KMS-11 (cell line): ENCODE results near the gene GRIA4.

Source experiments
- H2AFZ ChIP-seq: fragments of 200-600 bp; sonication (generic); 2 replicates; pipeline ENCODE4 v1.6.1; 2016; ENCODE audit warnings: antibody characterized with exemption, mixed run types, low read depth
- H3K27ac ChIP-seq: fragments of 200-600 bp; sonication (generic); 2 replicates; pipeline ENCODE4 v1.6.1; 2016; ENCODE audit warnings: mild to moderate bottlenecking, mixed run types
- H3K27me3 ChIP-seq: fragments of 200-600 bp; sonication (generic); 2 replicates; pipeline ENCODE4 v1.6.1; 2017; ENCODE audit warnings: mild to moderate bottlenecking, low read depth, mixed run types, moderate library complexity; ENCODE audit not compliant: insufficient read depth
- H3K36me3 ChIP-seq: fragments of 200-600 bp; sonication (generic); 2 replicates; pipeline ENCODE4 v1.6.1; 2017; ENCODE audit warnings: mild to moderate bottlenecking, mixed run types; ENCODE audit not compliant: insufficient read depth
- H3K4me1 ChIP-seq: fragments of 200-600 bp; sonication (generic); 2 replicates; pipeline ENCODE4 v1.6.1; 2016; ENCODE audit warnings: mild to moderate bottlenecking, low read depth, mixed run types; ENCODE audit not compliant: poor library complexity, severe bottlenecking
- H3K4me2 ChIP-seq: fragments of 200-600 bp; sonication (generic); 2 replicates; pipeline ENCODE4 v1.7.0; 2016; ENCODE audit warnings: mild to moderate bottlenecking, mixed run types
- H3K4me3 ChIP-seq: fragments of 200-600 bp; sonication (generic); IDR thresholded peaks from 2 replicates; pipeline ENCODE4 v1.6.1; 2017; ENCODE audit warnings: low read depth, low read length, mixed read lengths; ENCODE audit not compliant: insufficient read depth
- H3K79me2 ChIP-seq: fragments of 200-600 bp; sonication (generic); 2 replicates; pipeline ENCODE4 v1.6.1; 2016; ENCODE audit warnings: low read depth, mixed run types; ENCODE audit not compliant: insufficient read depth
- H3K9ac ChIP-seq: fragments of 200-600 bp; sonication (generic); 2 replicates; pipeline ENCODE4 v1.6.1; 2016; ENCODE audit warnings: mild to moderate bottlenecking, mixed run types
- H4K20me1 ChIP-seq: fragments of 200-600 bp; sonication (generic); 2 replicates; pipeline ENCODE4 v1.6.1; 2016; ENCODE audit warnings: mild to moderate bottlenecking, mixed run types; ENCODE audit not compliant: insufficient read depth
- CTCF ChIP-seq: fragments of 200-600 bp; sonication (generic); conservative IDR thresholded peaks from 2 replicates; pipeline ENCODE4 v1.6.1; 2017; ENCODE audit warnings: low read depth, mild to moderate bottlenecking, antibody characterized with exemption, low read length, moderate library complexity, mixed read lengths

The GRIA4 gene

GRCh38 chr11:105852403-105852802, 242.5 kb downstream of the GRIA4 start:
- Histone ChIP-seq H3K27ac (no peak overlapping the region), H3K79me2 (no peaks in the 10 kb centered on the region), H4K20me1 (no peaks in the 10 kb centered on the region), H3K9ac (no peak overlapping the region), H3K36me3 (no peaks in the 10 kb centered on the region), H3K4me2 (no peak overlapping the region), H3K4me3 (no peak overlapping the region), H3K4me1 (no peaks in the 10 kb centered on the region), H3K27me3 (no peaks in the 10 kb centered on the region), H2AFZ (no peak overlapping the region)
- no peak for TF ChIP-seq CTCF

- H3K27ac ChIP-seq = no peak overlapping the region
- no peak overlapping the region for H3K4me3 ChIP-seq
- no peaks in the 10 kb centered on the region for H3K36me3 ChIP-seq
- H4K20me1 ChIP-seq = no peaks in the 10 kb centered on the region
- H3K4me2 ChIP-seq = no peak overlapping the region
- TF ChIP-seq CTCF = no peak
- H3K9ac ChIP-seq = no peak overlapping the region
- H3K79me2 ChIP-seq = no peaks in the 10 kb centered on the region
- H3K4me1 ChIP-seq = no peaks in the 10 kb centered on the region
- no peak overlapping the region for H2AFZ ChIP-seq
- H3K27me3 ChIP-seq = no peaks in the 10 kb centered on the region
These were observed 244.4 kb downstream of the GRIA4 start for GRCh38 chr11:105854269-105854668.

- H3K4me3 ChIP-seq = no peak overlapping the region
- no peak overlapping the region for H2AFZ ChIP-seq
- no peaks in the 10 kb centered on the region for H4K20me1 ChIP-seq
- H3K27me3 ChIP-seq = no peaks in the 10 kb centered on the region
- TF ChIP-seq CTCF = no peak
- no peak overlapping the region for H3K27ac ChIP-seq
- H3K9ac ChIP-seq = no peak overlapping the region
- no peaks in the 10 kb centered on the region for H3K79me2 ChIP-seq
- H3K4me2 ChIP-seq = no peak overlapping the region
- H3K36me3 ChIP-seq = no peaks in the 10 kb centered on the region
- H3K4me1 ChIP-seq = no peaks in the 10 kb centered on the region
These were observed 247.1 kb downstream of the GRIA4 start for GRCh38 chr11:105856954-105857353.

- no peak overlapping the region for H3K4me3 ChIP-seq
- no peak overlapping the region for H3K4me2 ChIP-seq
- H3K9ac ChIP-seq = no peak overlapping the region
- H3K27me3 ChIP-seq = no peaks in the 10 kb centered on the region
- no peaks in the 10 kb centered on the region for H4K20me1 ChIP-seq
- no peaks in the 10 kb centered on the region for H3K36me3 ChIP-seq
- H3K27ac ChIP-seq = no peak overlapping the region
- H2AFZ ChIP-seq = no peak overlapping the region
- TF ChIP-seq CTCF = no peak
- H3K79me2 ChIP-seq = no peaks in the 10 kb centered on the region
- H3K4me1 ChIP-seq = no peaks in the 10 kb centered on the region
These were observed 247.9 kb downstream of the GRIA4 start for GRCh38 chr11:105857728-105858127.
